Hepatocyte (in vitro differentiated cells): ENCODE data around the gene PRSS27. TPM values are rescaled to one million over a fixed set of nuclear protein-coding genes. Genes with fewer than 3 reads are reported as not detected.

Experiments used
- DNase-seq: peaks from one replicate; pipeline ENCODE4 v3.0.0-alpha.2; 2016; ENCODE audit warnings: low spot score
- H2AFZ ChIP-seq: fragments of 200-600 bp; sonication (generic); 2 replicates; pipeline ENCODE4 v1.6.0; 2016; ENCODE audit warnings: antibody characterized with exemption, mild to moderate bottlenecking
- H3K27ac ChIP-seq: fragments of 200-600 bp; sonication (generic); 2 replicates; pipeline ENCODE4 v1.5.1; 2016; ENCODE audit warnings: mild to moderate bottlenecking
- H3K27me3 ChIP-seq: fragments of 200-600 bp; sonication (generic); 2 replicates; pipeline ENCODE4 v1.6.1; 2016
- H3K36me3 ChIP-seq: fragments of 200-600 bp; sonication (generic); replicated peaks from 2 replicates; pipeline ENCODE4 v1.5.1; 2016; ENCODE audit warnings: low read depth; ENCODE audit not compliant: insufficient read depth
- H3K4me1 ChIP-seq: fragments of 200-600 bp; sonication (generic); 2 replicates; pipeline ENCODE4 v1.5.1; 2016; ENCODE audit warnings: mild to moderate bottlenecking, moderate library complexity; ENCODE audit not compliant: insufficient read depth
- H3K4me2 ChIP-seq: fragments of 200-600 bp; sonication (generic); 2 replicates; pipeline ENCODE4 v1.6.0; 2016
- H3K4me3 ChIP-seq: fragments of 200-600 bp; sonication (generic); 2 replicates; pipeline ENCODE4 v1.5.1; 2016; ENCODE audit warnings: mild to moderate bottlenecking
- H3K79me2 ChIP-seq: fragments of 200-600 bp; sonication (generic); 2 replicates; pipeline ENCODE4 v1.6.0; 2017; ENCODE audit warnings: mild to moderate bottlenecking
- H3K9me2 ChIP-seq: fragments of 200-600 bp; sonication (generic); replicated peaks from 2 replicates; pipeline ENCODE4 v1.6.0; 2017; ENCODE audit warnings: mild to moderate bottlenecking; ENCODE audit not compliant: insufficient read depth
- H3K9me3 ChIP-seq: fragments of 200-600 bp; sonication (generic); 2 replicates; pipeline ENCODE4 v1.5.1; 2016; ENCODE audit warnings: low read depth, mild to moderate bottlenecking
- H4K20me1 ChIP-seq: fragments of 200-600 bp; sonication (generic); 2 replicates; pipeline ENCODE4 v1.6.0; 2016; ENCODE audit warnings: mild to moderate bottlenecking; ENCODE audit not compliant: insufficient read depth, poor library complexity, severe bottlenecking
- CTCF ChIP-seq: fragments of 200-600 bp; sonication (generic); IDR thresholded peaks from 2 replicates; pipeline ENCODE4 v1.5.1; 2016; ENCODE audit warnings: antibody characterized with exemption, mild to moderate bottlenecking; ENCODE audit not compliant: poor library complexity
- EZH2 ChIP-seq: fragments of 200-600 bp; sonication (generic); IDR thresholded peaks from 2 replicates; pipeline ENCODE4 v1.6.1; 2016; ENCODE audit warnings: antibody characterized with exemption, mild to moderate bottlenecking, borderline replicate concordance
- EZH2phosphoT487 ChIP-seq: fragments of 200-600 bp; sonication (generic); IDR thresholded peaks from one replicate; pipeline ENCODE4 v1.6.1; 2018; ENCODE audit warnings: antibody characterized with exemption, mild to moderate bottlenecking, low read depth, moderate library complexity; ENCODE audit not compliant: unreplicated experiment, severe bottlenecking
- WGBS: methylation state at CpG from one replicate; pipeline ENCODE4 v1.1.6; 2016; ENCODE audit warnings: low lambda C conversion rate; ENCODE audit errors: missing lambda C conversion rate; 5-methylcytosine and 5-hydroxymethylcytosine counted together
- polyA plus RNA-seq: library from polyadenylated mRNA; unstranded; fragments of >200 nt; fragmentation: Nextera tagmentation; extraction: Ambion mirVana; gene quantifications from 2 replicates; pipeline ENCODE4 v1.2.1, GENCODE V29; 2016
- total RNA-seq: library from RNA; depleted of rRNA; stranded (reverse); fragments of >200 nt; gene quantifications from 2 replicates; pipeline ENCODE4 v1.2.3, GENCODE V29; 2014

The PRSS27 gene
- total and polyA plus RNA-seq, 2 experiments from 2014 or later = 1.4 TPM

DNA sequence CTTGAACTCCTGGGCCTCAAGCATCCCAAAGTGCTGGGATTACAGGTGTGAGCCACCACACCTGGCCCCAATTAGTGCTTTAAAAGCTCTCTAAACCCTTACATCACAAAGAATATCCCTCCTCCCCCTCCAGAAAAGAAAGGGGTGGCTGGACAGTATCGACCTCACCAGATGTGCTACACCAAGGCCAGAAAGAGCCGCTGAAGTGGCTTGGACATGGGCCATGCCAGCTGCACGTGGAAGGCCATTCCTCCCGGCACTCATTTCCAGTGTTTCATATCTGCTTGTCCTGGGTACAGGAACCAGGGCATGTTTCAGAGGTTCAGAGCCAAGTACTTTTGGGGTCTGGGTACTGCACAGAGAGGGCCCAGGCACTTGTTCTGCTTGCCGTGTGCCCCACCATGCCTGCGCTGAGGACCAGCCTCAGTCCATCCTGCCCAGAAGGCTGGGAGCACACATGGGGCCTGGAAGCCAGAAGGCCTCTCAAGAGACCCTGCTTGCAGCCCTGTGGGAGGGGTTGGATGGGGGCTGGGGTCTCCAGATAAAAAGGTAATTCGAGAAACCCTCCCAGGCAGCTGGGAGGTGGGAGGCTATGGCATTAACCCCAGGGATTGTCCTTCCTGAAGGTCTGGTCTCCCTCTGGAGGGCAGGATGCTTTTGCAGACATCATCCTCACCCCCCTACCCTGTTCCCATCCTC lies 28.9 kb upstream of the PRSS27 start:
- TF ChIP-seq CTCF = no peak
- no peak for TF ChIP-seq EZH2phosphoT487
- no peak for TF ChIP-seq EZH2
- no peak for DNase-seq
- Histone ChIP-seq H3K36me3 (no peaks in the 10 kb centered on the region), H3K27ac (no peak overlapping the region), H3K27me3 (no peaks in the 10 kb centered on the region), H3K9me3 (no peaks in the 10 kb centered on the region), H3K4me3 (no peak overlapping the region), H3K4me1 (peaks cover 8% of the 10 kb centered on the region), H3K79me2 (peaks cover 26% of the 10 kb centered on the region), H2AFZ (no peak overlapping the region), H4K20me1 (peaks cover 10% of the 10 kb centered on the region), H3K9me2 (no peaks in the 10 kb centered on the region), H3K4me2 (no peak overlapping the region)
- 93% methylated on average over 7 of the region's 7 CpGs for WGBS

DNA sequence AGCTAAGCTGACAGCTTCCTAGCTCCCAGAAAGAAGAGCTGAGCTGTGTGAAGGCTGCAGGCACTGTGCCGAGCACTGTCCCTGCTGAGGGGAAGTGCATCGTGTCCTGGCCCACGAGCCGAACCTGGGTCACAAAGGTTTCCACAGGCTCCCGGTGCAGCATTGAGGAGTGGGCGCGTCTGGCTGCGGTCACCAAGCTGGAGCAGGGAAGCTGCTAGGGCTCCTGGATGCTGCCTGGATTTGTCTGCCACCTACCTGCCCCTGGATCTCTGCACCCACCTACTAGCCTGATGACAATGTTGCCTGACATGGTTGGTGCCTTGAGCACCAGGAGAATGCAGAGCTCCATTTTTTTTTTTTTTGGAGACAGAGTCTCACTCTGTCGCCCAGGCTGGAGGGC lies 25.9 kb upstream of the PRSS27 start:
- Histone ChIP-seq H3K36me3 (no peaks in the 10 kb centered on the region), H3K4me3 (no peak overlapping the region), H3K27me3 (no peaks in the 10 kb centered on the region), H2AFZ (no peak overlapping the region), H3K4me2 (no peak overlapping the region), H4K20me1 (no peaks in the 10 kb centered on the region), H3K27ac (no peak overlapping the region), H3K9me3 (no peaks in the 10 kb centered on the region), H3K9me2 (no peaks in the 10 kb centered on the region), H3K79me2 (peaks cover 9% of the 10 kb centered on the region), H3K4me1 (no peaks in the 10 kb centered on the region)
- WGBS = 91% methylated on average over 9 of the region's 9 CpGs
- DNase-seq = no peak
- no peak for TF ChIP-seq CTCF
- no peak for TF ChIP-seq EZH2
- no peak for TF ChIP-seq EZH2phosphoT487

DNA sequence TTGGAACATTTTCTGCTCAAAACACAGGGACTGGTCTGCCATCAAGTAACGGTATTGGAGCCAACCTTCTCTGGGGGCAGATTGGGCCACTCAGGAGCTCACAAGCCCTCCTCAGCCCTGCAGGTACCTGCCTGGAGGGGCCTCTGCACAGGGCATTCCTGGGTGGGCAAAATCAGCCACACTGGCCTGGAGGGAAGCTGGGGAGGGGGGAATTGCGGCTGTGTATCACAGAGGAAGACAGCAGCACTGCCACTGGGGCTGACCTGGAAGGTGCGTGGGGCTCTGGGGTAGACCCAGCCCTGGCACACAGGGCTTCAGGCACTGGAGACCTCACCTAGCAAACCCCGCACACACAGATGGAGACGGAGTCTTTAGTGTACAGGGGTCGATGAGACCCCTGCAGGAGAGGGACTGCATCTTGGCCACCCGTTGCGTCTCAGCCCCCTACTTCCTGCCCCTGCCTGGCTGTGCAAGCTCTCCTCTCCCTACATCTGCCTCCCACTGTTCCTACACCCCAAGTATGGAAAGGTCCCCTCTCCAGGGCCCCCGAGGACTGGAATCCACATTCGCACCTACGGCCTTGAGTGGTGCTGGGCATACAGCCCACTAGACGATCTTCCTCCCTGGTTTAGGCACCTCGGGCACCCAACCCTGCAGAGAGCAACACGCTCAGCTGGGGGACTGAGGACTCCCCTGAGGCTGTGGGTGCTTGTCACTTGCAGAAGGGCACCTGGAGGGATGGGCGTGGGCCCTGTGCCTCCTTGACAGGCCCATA lies 25.3 kb upstream of the PRSS27 start:
- Histone ChIP-seq H2AFZ (no peak overlapping the region), H3K9me2 (no peaks in the 10 kb centered on the region), H4K20me1 (no peaks in the 10 kb centered on the region), H3K4me3 (no peak overlapping the region), H3K27me3 (no peaks in the 10 kb centered on the region), H3K4me2 (no peak overlapping the region), H3K36me3 (no peaks in the 10 kb centered on the region), H3K79me2 (peaks cover 2% of the 10 kb centered on the region), H3K4me1 (no peaks in the 10 kb centered on the region), H3K9me3 (no peaks in the 10 kb centered on the region), H3K27ac (no peak overlapping the region)
- TF ChIP-seq CTCF (no peak), EZH2 (no peak), EZH2phosphoT487 (no peak)
- 83% methylated on average over 15 of the region's 15 CpGs for WGBS
- DNase-seq = no peak
